T-helper 1 cell treated with Interleukin-12 subunit alpha and Interleukin-12 subunit beta and Interleukin-4 antibody, amounts not matched to agents 30 μg/mL and 1 μg/mL, for 36 hours (primary cell): ENCODE results near the gene TTC19.
"Not testable (repeated sequence)": the region's sequence is repeated elsewhere in the genome, so short reads cannot be mapped to it uniquely, and the experiment has no call there.

Experiments
- H3K27ac Mint-ChIP-seq: one replicate; pipeline ENCODE4 v1.8.0; 2021; ENCODE audit warnings: mild to moderate bottlenecking, mixed read lengths
- H3K27me3 Mint-ChIP-seq: one replicate; pipeline ENCODE4 v1.8.0; 2021; ENCODE audit warnings: low read depth, mixed read lengths
- H3K36me3 Mint-ChIP-seq: one replicate; pipeline ENCODE4 v1.8.0; 2021; ENCODE audit warnings: low read depth, mixed read lengths
- H3K4me1 Mint-ChIP-seq: one replicate; pipeline ENCODE4 v1.8.0; 2021; ENCODE audit warnings: low read depth, mixed read lengths
- H3K4me3 Mint-ChIP-seq: one replicate; pipeline ENCODE4 v1.8.0; 2021; ENCODE audit warnings: mild to moderate bottlenecking, moderate library complexity, mixed read lengths
- H3K9me3 Mint-ChIP-seq: one replicate; pipeline ENCODE4 v1.8.0; 2021; ENCODE audit warnings: mixed read lengths

TTC19 gene

DNA sequence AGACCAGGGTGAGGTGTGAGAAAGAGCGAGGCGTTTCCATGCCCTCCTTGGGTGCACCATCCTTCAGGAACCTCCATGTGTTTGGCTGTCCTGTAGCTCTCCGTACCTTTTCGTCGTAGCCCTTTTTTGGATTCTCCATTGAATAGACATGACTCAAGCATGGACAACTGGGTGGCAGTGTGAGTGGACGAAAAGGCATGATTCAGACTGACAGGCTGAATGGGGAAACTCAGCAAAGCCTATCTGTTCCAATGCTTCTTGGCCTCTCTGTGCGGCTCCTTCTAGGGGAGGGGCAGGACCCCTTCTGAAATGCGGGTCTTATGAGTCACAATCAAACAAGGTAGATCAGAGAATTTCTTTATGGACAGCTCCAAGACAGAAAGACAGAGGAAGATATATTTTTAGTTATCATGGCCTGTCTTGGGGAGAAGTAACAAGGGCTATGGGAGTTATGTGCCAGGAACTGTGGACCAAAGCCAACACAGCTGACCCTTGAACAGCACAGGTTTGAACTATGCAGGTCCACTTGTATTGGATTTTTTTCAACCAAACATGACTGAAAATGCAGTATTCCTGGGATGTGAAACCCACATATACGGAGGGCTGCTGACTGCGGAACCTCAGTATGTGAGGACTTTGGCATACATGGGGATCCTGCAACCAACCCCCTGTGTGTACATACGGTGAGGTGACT, 31.8 kb upstream of the TTC19 start:
- Mint-ChIP-seq H3K27me3 (peaks cover 55% of the 10 kb centered on the region), H3K4me3 (no peak overlapping the region), H3K9me3 (no peaks in the 10 kb centered on the region), H3K4me1 (no peaks in the 10 kb centered on the region), H3K36me3 (no peaks in the 10 kb centered on the region), H3K27ac (no peak overlapping the region)

DNA sequence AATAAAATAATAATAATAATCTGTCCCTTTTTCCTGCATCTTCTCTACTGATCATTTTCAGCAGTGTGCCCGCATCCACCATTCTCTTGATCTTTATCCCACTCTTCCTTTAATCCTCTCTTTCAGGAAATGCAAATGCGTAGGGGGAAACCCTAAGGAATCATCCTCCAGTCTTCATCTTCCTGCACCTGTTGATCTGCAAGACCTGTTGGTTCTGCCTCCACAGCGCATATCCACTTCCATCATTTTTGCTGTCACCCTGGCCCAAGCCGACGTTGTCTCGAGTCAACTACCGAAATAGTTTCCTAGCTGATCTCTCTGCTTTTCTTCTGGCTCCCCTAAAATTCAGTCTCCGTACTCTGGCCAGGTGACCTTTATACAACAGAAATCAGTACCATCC, 30.2 kb upstream of the TTC19 start:
- Mint-ChIP-seq H3K4me1 (no peaks in the 10 kb centered on the region), H3K4me3 (no peak overlapping the region), H3K36me3 (no peaks in the 10 kb centered on the region), H3K9me3 (no peaks in the 10 kb centered on the region), H3K27me3 (peaks cover 42% of the 10 kb centered on the region), H3K27ac (no peak overlapping the region)

DNA sequence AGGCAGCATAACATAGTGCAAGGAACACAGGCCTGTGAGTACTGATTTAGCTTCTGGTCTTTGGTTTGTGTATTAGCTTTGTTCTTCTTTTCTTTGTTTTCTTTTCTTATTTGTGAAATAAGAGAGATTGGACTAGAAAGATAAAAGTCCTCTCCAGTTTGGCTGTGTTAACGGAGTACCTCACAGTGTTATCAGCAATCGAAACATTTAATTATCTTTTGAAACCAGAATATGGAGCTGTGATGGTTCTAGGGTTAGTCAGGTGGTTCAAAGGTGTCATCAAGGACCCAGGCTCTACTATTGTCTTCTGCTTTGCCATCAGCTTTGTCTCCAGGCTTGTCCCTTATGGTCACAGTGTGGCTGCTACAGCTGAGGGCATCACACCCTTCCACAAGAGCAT, 29.1 kb upstream of the TTC19 start:
- H3K9me3 Mint-ChIP-seq: no peaks in the 10 kb centered on the region
- no peak overlapping the region for H3K27ac Mint-ChIP-seq
- H3K27me3 Mint-ChIP-seq: peaks cover 36% of the 10 kb centered on the region
- no peaks in the 10 kb centered on the region for H3K4me1 Mint-ChIP-seq
- H3K36me3 Mint-ChIP-seq: no peaks in the 10 kb centered on the region
- H3K4me3 Mint-ChIP-seq: no peak overlapping the region

DNA sequence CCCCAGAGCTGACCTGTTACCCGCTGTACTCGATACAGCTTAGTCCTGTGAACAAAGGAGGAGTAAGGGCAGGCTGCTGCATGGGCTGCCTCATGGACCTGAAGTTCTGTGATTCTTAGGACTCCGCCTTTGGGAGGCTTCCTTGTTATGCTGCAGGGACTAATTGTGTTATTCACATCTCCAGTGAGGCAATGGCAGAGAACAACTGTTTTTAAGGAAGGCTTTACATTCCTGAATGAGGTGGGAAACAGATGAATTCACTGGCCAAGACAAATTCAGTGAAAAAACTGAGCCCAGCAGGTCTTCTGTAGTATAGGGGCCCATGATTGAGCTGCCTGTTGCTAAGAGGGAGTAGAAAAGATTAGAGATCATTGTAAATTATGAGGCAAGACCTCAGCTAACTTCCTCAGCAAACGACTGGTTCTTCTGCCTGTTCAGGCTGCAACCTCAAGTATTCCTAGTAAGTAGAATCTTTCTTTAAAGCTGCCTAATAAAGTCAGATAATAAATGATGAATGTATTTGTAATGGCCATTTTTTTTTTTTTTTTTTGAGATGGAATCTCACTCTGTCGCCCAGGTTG, 28.4 kb upstream of the TTC19 start:
- Mint-ChIP-seq H3K9me3 (no peaks in the 10 kb centered on the region), H3K4me1 (no peaks in the 10 kb centered on the region), H3K4me3 (no peak overlapping the region), H3K27me3 (peaks cover 32% of the 10 kb centered on the region), H3K36me3 (no peaks in the 10 kb centered on the region), H3K27ac (no peak overlapping the region)

DNA sequence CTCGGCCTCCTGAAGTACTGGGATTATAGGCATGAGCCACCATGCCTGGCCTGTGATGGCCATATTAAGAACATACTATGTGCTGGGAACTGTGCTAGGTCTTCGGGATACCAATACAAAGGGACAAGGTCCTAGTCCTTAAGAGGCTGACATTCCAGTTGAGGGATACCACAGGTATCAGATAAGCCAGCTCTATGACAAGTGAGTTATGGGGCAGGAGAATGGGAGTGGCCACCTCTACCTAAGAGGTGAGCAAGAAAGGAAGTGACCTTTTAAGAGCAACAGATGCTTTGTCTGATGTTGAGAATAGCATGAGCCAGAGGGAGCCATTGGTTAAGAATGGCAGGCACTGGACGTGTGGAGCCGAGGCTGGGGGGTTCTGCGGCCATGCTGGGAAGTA, 27.7 kb upstream of the TTC19 start:
- no peak overlapping the region for H3K4me3 Mint-ChIP-seq
- H3K27me3 Mint-ChIP-seq: peaks cover 27% of the 10 kb centered on the region
- peaks cover under 1% of the 10 kb centered on the region for H3K4me1 Mint-ChIP-seq
- no peaks in the 10 kb centered on the region for H3K9me3 Mint-ChIP-seq
- H3K27ac Mint-ChIP-seq: no peak overlapping the region
- H3K36me3 Mint-ChIP-seq: peaks cover 1% of the 10 kb centered on the region

DNA sequence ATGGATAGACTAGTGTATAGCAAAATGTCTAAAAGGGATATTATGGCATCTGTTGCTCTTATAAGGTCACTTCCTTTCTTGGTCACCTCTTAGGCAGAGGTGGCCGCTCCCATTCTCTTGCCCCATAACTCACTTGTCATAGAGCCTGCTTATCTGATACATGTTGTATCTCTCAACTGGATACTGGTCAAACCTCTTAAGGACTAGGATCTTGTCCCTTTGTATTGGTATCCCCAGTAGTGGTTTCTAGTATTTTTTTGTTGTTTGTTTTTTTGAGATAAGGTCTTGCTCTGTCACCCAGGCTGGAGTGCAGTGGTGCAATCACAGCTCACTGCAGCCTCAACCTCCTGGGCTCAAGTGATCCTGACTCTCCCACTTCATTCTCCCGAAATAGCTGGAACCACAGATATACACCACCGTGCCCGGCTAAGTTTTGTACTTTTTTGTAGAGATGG, 27.1 kb upstream of the TTC19 start:
- Mint-ChIP-seq H3K36me3 (peaks cover 2% of the 10 kb centered on the region), H3K27ac (no peak overlapping the region), H3K27me3 (peaks cover 27% of the 10 kb centered on the region), H3K4me3 (no peak overlapping the region), H3K9me3 (no peaks in the 10 kb centered on the region), H3K4me1 (peaks cover 2% of the 10 kb centered on the region)

DNA sequence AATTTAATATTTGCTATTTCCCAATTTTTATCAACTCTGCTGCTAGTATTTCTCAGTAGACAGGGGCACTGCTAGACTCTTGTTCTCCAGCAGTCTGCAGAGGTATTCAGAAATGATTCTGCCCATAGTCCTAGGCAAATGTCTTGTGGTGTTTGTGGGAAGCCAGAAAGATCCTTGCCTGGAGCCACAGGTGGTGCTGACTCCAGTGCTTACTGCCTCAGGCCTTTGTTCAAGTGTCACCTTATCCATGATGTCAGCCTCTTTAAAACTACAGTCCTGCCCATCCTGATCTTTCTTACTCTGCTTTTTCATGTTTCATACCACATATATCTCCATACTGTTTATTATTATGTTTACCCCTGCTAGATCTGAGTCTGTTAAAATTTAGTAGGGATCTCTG, 26.6 kb upstream of the TTC19 start:
- no peaks in the 10 kb centered on the region for H3K9me3 Mint-ChIP-seq
- H3K27ac Mint-ChIP-seq: no peak overlapping the region

DNA sequence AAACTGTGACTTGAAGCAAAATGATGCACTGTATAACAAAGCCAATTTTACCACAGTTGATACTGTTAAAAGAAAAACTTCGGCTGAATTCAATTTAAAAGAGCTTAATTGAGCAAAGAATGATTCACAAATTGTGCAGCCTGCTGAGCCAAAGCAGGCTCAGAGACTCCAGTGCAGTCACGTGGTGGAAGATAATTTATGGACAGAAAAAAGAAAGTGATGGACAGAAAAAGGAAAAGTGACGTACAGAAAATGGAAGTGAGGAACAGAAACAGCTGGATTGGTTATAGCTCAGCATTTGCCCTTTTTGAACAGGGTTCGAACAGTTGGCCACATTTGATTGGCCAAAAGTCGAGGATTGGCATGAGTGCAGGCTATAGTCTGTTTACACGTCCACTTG, 25.8 kb upstream of the TTC19 start:
- Mint-ChIP-seq H3K36me3 (peaks cover 2% of the 10 kb centered on the region), H3K9me3 (no peaks in the 10 kb centered on the region), H3K4me3 (no peak overlapping the region), H3K27ac (no peak overlapping the region), H3K27me3 (peaks cover 15% of the 10 kb centered on the region), H3K4me1 (peaks cover 2% of the 10 kb centered on the region)

More for the DNA sequence above, 26.6 kb upstream of the TTC19 start:
- Mint-ChIP-seq H3K4me1 (peaks cover 2% of the 10 kb centered on the region), H3K4me3 (no peak overlapping the region), H3K27me3 (peaks cover 22% of the 10 kb centered on the region), H3K36me3 (peaks cover 2% of the 10 kb centered on the region)

DNA sequence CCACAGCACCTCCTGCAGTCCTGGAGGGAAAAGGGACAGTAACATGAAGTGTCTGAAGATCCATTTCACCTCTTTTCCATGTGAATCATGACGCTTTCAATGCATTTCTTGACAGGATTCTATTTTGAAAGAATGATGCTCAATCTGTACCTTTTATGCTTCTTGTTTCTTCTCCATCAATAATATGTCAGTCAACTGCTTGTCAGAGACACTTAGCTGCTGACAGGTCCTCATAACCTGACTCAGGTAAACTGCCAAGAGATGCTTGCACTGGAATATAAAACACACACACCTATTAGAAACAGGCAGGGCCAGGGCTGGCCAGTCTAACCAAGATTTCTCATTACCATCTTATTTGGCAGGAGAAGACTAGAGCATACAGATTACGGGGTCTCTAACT, 21.7 kb upstream of the TTC19 start:
- Mint-ChIP-seq H3K4me1 (peaks cover 13% of the 10 kb centered on the region), H3K36me3 (peaks cover 4% of the 10 kb centered on the region), H3K9me3 (no peaks in the 10 kb centered on the region), H3K27me3 (no peaks in the 10 kb centered on the region), H3K27ac (no peak overlapping the region), H3K4me3 (no peak overlapping the region)

DNA sequence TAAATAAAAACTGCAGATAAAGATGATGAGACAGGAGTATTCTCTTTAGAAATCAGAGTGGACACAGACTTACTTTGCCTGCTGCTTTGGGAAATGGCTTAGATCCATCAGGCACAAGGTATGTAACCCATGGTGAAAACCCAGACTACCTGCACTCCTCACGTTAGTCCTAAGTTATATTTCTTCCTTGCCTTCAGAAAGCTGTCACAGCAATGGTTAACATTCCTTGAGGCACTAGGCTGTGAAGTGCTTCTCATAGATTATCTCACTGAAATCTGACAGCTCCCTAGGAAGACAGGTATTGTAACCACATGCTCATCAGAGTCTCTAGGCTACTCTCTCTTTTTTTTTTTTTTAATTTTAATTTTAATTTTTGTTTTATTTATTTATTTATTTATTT, 21.0 kb upstream of the TTC19 start:
- H3K36me3 Mint-ChIP-seq: peaks cover 4% of the 10 kb centered on the region
- H3K4me3 Mint-ChIP-seq: no peak overlapping the region
- no peaks in the 10 kb centered on the region for H3K27me3 Mint-ChIP-seq

DNA sequence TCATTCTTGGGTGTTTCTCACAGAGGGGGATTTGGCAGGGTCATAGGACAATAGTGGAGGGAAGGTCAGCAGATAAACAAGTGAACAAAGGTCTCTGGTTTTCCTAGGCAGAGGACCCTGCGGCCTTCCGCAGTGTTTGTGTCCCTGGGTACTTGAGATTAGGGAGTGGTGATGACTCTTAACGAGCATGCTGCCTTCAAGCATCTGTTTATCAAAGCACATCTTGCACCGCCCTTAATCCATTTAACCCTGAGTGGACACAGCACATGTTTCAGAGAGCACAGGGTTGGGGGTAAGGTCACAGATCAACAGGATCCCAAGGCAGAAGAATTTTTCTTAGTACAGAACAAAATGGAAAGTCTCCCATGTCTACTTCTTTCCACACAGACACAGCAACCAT, 20.6 kb upstream of the TTC19 start:
- H3K4me3 Mint-ChIP-seq, H3K27ac Mint-ChIP-seq, H3K36me3 Mint-ChIP-seq, H3K27me3 Mint-ChIP-seq, H3K9me3 Mint-ChIP-seq: not testable (repeated sequence)
- peaks cover 13% of the 10 kb centered on the region for H3K4me1 Mint-ChIP-seq

More for the DNA sequence above, 21.0 kb upstream of the TTC19 start:
- Mint-ChIP-seq H3K9me3 (no peaks in the 10 kb centered on the region), H3K4me1 (peaks cover 13% of the 10 kb centered on the region), H3K27ac (no peak overlapping the region)

DNA sequence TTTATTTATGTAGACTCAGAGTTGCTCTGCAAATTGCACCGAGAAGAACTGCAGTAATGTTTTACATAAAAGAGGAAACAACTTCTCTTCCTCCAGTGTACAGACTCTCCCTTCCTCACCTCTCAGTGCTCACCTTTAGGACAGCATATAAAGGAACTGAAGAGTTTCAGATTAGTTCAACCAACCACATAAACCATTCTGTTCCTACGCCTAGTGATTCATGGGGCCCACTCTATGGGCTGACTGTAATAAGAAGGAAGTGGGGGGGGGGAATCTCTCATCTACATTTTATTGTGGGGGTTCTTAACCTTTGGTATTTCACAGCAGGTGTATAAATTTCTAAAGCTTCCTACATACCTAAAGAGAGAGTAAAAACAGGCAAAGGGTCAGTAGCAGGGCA, 18.4 kb upstream of the TTC19 start:
- Mint-ChIP-seq H3K9me3 (no peaks in the 10 kb centered on the region), H3K36me3 (peaks cover 6% of the 10 kb centered on the region), H3K27me3 (no peaks in the 10 kb centered on the region), H3K4me3 (no peak overlapping the region), H3K4me1 (peaks cover 13% of the 10 kb centered on the region), H3K27ac (no peak overlapping the region)

DNA sequence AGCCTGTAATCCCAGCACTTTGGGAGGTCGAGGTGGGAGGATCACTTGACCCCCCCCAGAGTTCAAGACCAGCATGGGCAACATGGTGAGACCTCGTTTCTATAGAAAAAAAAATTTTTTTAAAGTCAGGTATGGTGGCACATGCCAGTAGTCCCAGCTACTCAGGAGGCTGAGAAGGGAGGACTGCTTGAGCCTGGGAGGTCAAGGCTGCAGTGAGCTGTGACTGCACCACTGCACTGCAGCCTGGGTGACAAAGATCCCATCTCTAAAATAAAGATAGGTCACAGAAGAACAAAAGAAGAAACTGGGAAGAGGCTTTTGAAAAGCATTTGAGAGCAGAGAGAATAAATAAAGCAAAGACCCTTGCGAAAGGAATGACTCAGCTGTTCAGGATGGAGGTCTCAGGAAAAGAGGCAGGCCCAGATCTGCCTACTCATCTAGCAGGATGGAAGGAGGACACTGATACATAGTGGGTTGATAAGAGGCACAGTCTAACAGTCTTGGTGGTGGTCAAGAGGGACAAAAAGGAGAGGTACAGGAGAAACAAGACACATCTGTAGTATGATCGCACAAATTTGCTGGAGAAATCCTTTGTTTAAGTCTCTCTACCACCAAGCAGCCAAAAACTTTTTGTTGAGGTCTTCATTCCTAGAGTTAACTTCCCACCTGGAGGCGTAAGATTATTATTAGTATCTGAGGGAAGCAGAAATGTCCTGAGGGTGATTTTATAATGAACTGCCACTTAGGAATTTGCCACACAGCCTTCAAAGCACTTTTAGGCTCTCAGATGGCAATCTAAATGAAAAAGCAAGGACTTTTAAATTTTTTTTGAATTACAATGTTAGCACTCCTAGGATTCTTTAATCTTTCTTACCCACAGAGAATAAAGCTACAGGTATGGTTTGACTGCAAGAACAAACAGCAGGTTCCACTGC, 17.7 kb upstream of the TTC19 start:
- Mint-ChIP-seq H3K4me1 (peaks cover 12% of the 10 kb centered on the region), H3K27me3 (no peaks in the 10 kb centered on the region), H3K36me3 (peaks cover 11% of the 10 kb centered on the region), H3K4me3 (no peak overlapping the region), H3K27ac (no peak overlapping the region), H3K9me3 (no peaks in the 10 kb centered on the region)

DNA sequence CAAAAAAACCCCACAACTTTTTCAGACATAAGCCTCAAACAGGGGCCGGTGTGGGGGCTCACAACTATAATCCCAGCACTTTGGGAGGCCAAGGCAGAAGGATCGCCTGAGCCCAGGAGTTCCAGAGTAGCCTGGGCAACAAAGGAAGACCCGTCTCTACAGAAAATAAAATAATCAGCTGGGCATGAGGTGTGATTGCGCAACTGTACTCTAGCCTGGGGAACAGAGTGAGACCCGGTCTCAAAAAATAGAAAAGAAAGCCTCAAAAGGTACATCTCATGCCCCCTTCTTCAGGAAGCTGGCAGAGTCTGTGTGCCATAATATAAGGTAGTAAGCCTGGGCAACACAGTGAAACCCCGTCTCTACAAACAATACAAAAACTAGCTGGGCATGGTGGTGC, 3.3 kb upstream of the TTC19 start:
- no peaks in the 10 kb centered on the region for H3K27me3 Mint-ChIP-seq
- H3K9me3 Mint-ChIP-seq: no peaks in the 10 kb centered on the region
- H3K36me3 Mint-ChIP-seq: peaks cover 9% of the 10 kb centered on the region
- peaks cover 12% of the 10 kb centered on the region for H3K4me1 Mint-ChIP-seq
- no peak overlapping the region for H3K27ac Mint-ChIP-seq
- H3K4me3 Mint-ChIP-seq: no peak overlapping the region
